HepG2 (cell line): ENCODE measurements around the gene BCL2L11. TPM values are rescaled to one million over a fixed set of nuclear protein-coding genes. Genes with fewer than 3 reads are reported as not detected.

ENCODE experiments used
- AHR ChIP-seq: IDR thresholded peaks from 2 replicates; pipeline ENCODE4 v1.6.1; 2018; ENCODE audit warnings: missing genetic modification reagents, missing compliant biosample characterization
- EEA1 ChIP-seq: sonication (generic); formaldehyde crosslinking; IDR thresholded peaks from 2 replicates; pipeline ENCODE4 v1.5.1; 2020; ENCODE audit warnings: mild to moderate bottlenecking, missing genetic modification reagents, borderline replicate concordance
- ERF ChIP-seq: IDR thresholded peaks from 2 replicates; pipeline ENCODE4 v1.6.1; 2018; ENCODE audit warnings: missing biosample characterization, missing genetic modification reagents
- FOXA3 ChIP-seq: IDR thresholded peaks from 2 replicates; pipeline ENCODE4 v1.6.1; 2016; ENCODE audit warnings: missing genetic modification reagents, missing compliant biosample characterization
- FOXK1 ChIP-seq: sonication (generic); formaldehyde crosslinking; IDR thresholded peaks from 2 replicates; pipeline ENCODE4 v1.4.0; 2020; ENCODE audit warnings: low read depth, missing genetic modification reagents, borderline replicate concordance
- LCORL ChIP-seq, 2 experiments: fragments of 450-650 bp in 1 of 2; sonication (generic) in 1 of 2; formaldehyde crosslinking in 1 of 2; IDR thresholded peaks; 2 replicates each; pipeline versions ENCODE4 v1.5.0 to v1.6.1; 2017 to 2020; ENCODE audit warnings: antibody characterized with exemption in 1 of 2, missing genetic modification reagents in 1 of 2
- MAFG ChIP-seq: sonication (generic); formaldehyde crosslinking; IDR thresholded peaks from 2 replicates; pipeline ENCODE4 v1.5.1; 2020; ENCODE audit warnings: mild to moderate bottlenecking, missing genetic modification reagents
- MED1 ChIP-seq: sonication (generic); formaldehyde crosslinking; IDR thresholded peaks from 2 replicates; pipeline ENCODE4 v1.4.0; 2020; ENCODE audit warnings: missing genetic modification reagents
- NFE2L2 ChIP-seq: fragments of 150-350 bp; IDR thresholded peaks from 2 replicates; pipeline ENCODE4 v1.6.1; 2014; ENCODE audit warnings: low read length
- NFKBIZ ChIP-seq: IDR thresholded peaks from 2 replicates; pipeline ENCODE4 v1.6.1; 2018; ENCODE audit warnings: missing genetic modification reagents, missing compliant biosample characterization
- NR3C1 ChIP-seq: sonication (generic); formaldehyde crosslinking; IDR thresholded peaks from 2 replicates; pipeline ENCODE4 v1.4.0; 2020; ENCODE audit warnings: missing genetic modification reagents
- RFX5 ChIP-seq: IDR thresholded peaks from 2 replicates; pipeline ENCODE4 v1.6.1; 2011; ENCODE audit warnings: low read depth, low read length, improper control_type of control experiment
- SAP130 ChIP-seq: IDR thresholded peaks from 2 replicates; pipeline ENCODE4 v1.6.1; 2016; ENCODE audit warnings: low read depth
- SCMH1 ChIP-seq: sonication (generic); formaldehyde crosslinking; IDR thresholded peaks from 2 replicates; pipeline ENCODE4 v1.9.0; 2021; ENCODE audit warnings: missing genetic modification reagents, mild to moderate bottlenecking, borderline replicate concordance
- SOX6 ChIP-seq, 2 experiments: fragments of 450-650 bp in 1 of 2; sonication (generic) in 1 of 2; formaldehyde crosslinking in 1 of 2; IDR thresholded peaks; 2 replicates each; pipeline versions ENCODE4 v1.4.0 to v1.6.1; 2017 to 2020; ENCODE audit warnings: antibody characterized with exemption in 1 of 2, mild to moderate bottlenecking in 1 of 2, missing genetic modification reagents in 1 of 2
- ZBTB21 ChIP-seq: sonication (generic); formaldehyde crosslinking; IDR thresholded peaks from 2 replicates; pipeline ENCODE4 v1.4.0; 2020; ENCODE audit warnings: missing genetic modification reagents
- ZNF235 ChIP-seq: sonication (generic); formaldehyde crosslinking; IDR thresholded peaks from 2 replicates; pipeline ENCODE4 v1.8.1; 2023; ENCODE audit warnings: mild to moderate bottlenecking, missing genetic modification reagents, borderline replicate concordance
- ZNF30 ChIP-seq: sonication (generic); formaldehyde crosslinking; IDR thresholded peaks from 2 replicates; pipeline ENCODE4 v1.5.0; 2020; ENCODE audit warnings: mild to moderate bottlenecking, missing genetic modification reagents
- ZNF367 ChIP-seq: sonication (generic); formaldehyde crosslinking; IDR thresholded peaks from 2 replicates; pipeline ENCODE4 v1.4.0; 2020; ENCODE audit warnings: missing genetic modification reagents, borderline replicate concordance
- ZNF775 ChIP-seq: sonication (generic); formaldehyde crosslinking; IDR thresholded peaks from 2 replicates; pipeline ENCODE4 v1.4.0; 2020; ENCODE audit warnings: missing genetic modification reagents, mild to moderate bottlenecking, moderate library complexity, borderline replicate concordance
- polyA plus RNA-seq, 8 experiments: library from polyadenylated mRNA; depleted of rRNA in 3 of 8; stranded (reverse) in 7 of 8; unstranded in 1 of 8; fragments of >200 nt; fragmentation: Illumina TruSeq in 4 of 8; extraction: Trizol in 4 of 8; gene quantifications; 2 replicates each; pipeline versions ENCODE4 v1.2.1 to v1.2.3, GENCODE V29; 2011 to 2016; ENCODE audit warnings: low read depth in 4 of 8, missing spikeins in 1 of 8, mixed read lengths in 1 of 8; ENCODE audit not compliant: insufficient read depth in 1 of 8
- total RNA-seq, 5 experiments: library from RNA; depleted of rRNA; stranded (reverse); fragments of >200 nt; fragmentation: Illumina TruSeq; extraction: Trizol; gene quantifications; 2 replicates each; pipeline ENCODE4 v1.2.3, GENCODE V29; 2016; ENCODE audit warnings: low read depth in 1 of 5
- TF ChIP-seq, protein P1 (sequence below): sonication (generic); formaldehyde crosslinking; IDR thresholded peaks from 2 replicates; pipeline ENCODE4 v1.4.0; 2020; ENCODE audit warnings: missing genetic modification reagents; ENCODE audit errors: not compliant biosample characterization
- TF ChIP-seq, protein P2 (sequence below): sonication (generic); formaldehyde crosslinking; IDR thresholded peaks from 2 replicates; pipeline ENCODE4 v1.4.0; 2020; ENCODE audit warnings: missing genetic modification reagents, borderline replicate concordance
- TF ChIP-seq, protein P3 (sequence below): conservative IDR thresholded peaks from 2 replicates; pipeline ENCODE4 v1.6.1; 2018; ENCODE audit warnings: missing genetic modification reagents
- TF ChIP-seq, protein P4 (sequence below): sonication (generic); formaldehyde crosslinking; conservative IDR thresholded peaks from 2 replicates; pipeline ENCODE4 v1.4.0; 2020; ENCODE audit warnings: missing genetic modification reagents
- TF ChIP-seq, protein P5 (sequence below): sonication (generic); formaldehyde crosslinking; IDR thresholded peaks from 2 replicates; pipeline ENCODE4 v1.4.0; 2020; ENCODE audit warnings: missing genetic modification reagents
- TF ChIP-seq, protein P6 (sequence below): sonication (generic); formaldehyde crosslinking; IDR thresholded peaks from 2 replicates; pipeline ENCODE4 v1.4.0; 2020; ENCODE audit warnings: missing genetic modification reagents

Gene BCL2L11
- total and polyA plus RNA-seq, 2 of the 13 experiments (the other 11 are each of a cell fraction or from before 2014, with no cell fraction given) = 6.1 to 9.7 TPM

DNA sequence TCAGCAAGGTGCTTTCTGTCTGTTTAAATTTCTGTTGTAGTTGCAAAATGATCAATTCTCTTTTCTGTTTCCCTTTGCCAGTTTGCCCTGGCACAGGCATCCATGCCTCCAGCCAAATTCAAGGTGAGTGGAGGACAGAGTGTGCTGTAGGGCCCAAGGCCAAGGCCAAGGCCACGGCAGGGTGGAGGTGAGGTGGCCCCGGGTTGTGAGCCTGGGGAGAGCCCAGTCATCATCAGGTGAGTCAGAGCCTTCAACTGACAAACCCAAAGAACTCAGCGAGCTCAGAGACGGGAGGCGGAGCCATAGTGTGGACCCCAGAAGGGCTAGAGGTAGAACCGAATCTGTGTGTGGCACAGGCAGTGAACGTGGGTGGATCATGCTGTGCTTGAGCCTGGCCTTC is 55.7 kb downstream of the BCL2L11 start (continued):
- TF ChIP-seq, protein P1, sequence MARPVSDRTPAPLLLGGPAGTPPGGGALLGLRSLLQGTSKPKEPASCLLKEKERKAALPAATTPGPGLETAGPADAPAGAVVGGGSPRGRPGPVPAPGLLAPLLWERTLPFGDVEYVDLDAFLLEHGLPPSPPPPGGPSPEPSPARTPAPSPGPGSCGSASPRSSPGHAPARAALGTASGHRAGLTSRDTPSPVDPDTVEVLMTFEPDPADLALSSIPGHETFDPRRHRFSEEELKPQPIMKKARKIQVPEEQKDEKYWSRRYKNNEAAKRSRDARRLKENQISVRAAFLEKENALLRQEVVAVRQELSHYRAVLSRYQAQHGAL (CRISPR knock-in tag) = no peak
- TF ChIP-seq EEA1 (CRISPR knock-in tag) (no peak), NFE2L2 (0 out of 2 replicates have a peak, but pooled peaks have one; percentile 8), ZNF775 (CRISPR knock-in tag) (no peak), SAP130 (peak; percentile 18; the same call in 1 of the 2 replicates), SOX6 (IDR thresholded peaks at IDR 0.05) (no peak), SOX6 (CRISPR knock-in tag; IDR thresholded peaks at IDR 0.05) (peak; percentile 20), MED1 (CRISPR knock-in tag) (0 out of 2 replicates have a peak, but pooled peaks have one; percentile 17), RFX5 (no peak), MAFG (CRISPR knock-in tag) (no peak), FOXK1 (0 out of 2 replicates have a peak, but pooled peaks have one; percentile 22), LCORL (IDR thresholded peaks at IDR 0.05) (no peak), LCORL (CRISPR knock-in tag; IDR thresholded peaks at IDR 0.05) (no peak), AHR (CRISPR knock-in tag) (no peak), FOXA3 (CRISPR knock-in tag) (0 out of 2 replicates have a peak, but pooled peaks have one; percentile 11), SCMH1 (CRISPR knock-in tag) (no peak), ZNF235 (CRISPR knock-in tag) (no peak), ZNF367 (no peak), ZNF30 (CRISPR knock-in tag) (no peak), ERF (CRISPR knock-in tag) (0 out of 2 replicates have a peak, but pooled peaks have one; percentile 12), ZBTB21 (CRISPR knock-in tag) (no peak), NR3C1 (no peak), NFKBIZ (CRISPR knock-in tag) (no peak)
- TF ChIP-seq, protein P2, sequence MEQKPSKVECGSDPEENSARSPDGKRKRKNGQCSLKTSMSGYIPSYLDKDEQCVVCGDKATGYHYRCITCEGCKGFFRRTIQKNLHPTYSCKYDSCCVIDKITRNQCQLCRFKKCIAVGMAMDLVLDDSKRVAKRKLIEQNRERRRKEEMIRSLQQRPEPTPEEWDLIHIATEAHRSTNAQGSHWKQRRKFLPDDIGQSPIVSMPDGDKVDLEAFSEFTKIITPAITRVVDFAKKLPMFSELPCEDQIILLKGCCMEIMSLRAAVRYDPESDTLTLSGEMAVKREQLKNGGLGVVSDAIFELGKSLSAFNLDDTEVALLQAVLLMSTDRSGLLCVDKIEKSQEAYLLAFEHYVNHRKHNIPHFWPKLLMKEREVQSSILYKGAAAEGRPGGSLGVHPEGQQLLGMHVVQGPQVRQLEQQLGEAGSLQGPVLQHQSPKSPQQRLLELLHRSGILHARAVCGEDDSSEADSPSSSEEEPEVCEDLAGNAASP (CRISPR knock-in tag) = peak; percentile 76; the same call in 1 of the 2 replicates
- TF ChIP-seq, protein P3, sequence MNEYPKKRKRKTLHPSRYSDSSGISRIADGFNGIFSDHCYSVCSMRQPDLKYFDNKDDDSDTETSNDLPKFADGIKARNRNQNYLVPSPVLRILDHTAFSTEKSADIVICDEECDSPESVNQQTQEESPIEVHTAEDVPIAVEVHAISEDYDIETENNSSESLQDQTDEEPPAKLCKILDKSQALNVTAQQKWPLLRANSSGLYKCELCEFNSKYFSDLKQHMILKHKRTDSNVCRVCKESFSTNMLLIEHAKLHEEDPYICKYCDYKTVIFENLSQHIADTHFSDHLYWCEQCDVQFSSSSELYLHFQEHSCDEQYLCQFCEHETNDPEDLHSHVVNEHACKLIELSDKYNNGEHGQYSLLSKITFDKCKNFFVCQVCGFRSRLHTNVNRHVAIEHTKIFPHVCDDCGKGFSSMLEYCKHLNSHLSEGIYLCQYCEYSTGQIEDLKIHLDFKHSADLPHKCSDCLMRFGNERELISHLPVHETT (CRISPR knock-in tag) = no peak
- TF ChIP-seq, protein P4, sequence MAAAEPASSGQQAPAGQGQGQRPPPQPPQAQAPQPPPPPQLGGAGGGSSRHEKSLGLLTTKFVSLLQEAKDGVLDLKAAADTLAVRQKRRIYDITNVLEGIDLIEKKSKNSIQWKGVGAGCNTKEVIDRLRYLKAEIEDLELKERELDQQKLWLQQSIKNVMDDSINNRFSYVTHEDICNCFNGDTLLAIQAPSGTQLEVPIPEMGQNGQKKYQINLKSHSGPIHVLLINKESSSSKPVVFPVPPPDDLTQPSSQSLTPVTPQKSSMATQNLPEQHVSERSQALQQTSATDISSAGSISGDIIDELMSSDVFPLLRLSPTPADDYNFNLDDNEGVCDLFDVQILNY (CRISPR knock-in tag) = no peak
- TF ChIP-seq, protein P5, sequence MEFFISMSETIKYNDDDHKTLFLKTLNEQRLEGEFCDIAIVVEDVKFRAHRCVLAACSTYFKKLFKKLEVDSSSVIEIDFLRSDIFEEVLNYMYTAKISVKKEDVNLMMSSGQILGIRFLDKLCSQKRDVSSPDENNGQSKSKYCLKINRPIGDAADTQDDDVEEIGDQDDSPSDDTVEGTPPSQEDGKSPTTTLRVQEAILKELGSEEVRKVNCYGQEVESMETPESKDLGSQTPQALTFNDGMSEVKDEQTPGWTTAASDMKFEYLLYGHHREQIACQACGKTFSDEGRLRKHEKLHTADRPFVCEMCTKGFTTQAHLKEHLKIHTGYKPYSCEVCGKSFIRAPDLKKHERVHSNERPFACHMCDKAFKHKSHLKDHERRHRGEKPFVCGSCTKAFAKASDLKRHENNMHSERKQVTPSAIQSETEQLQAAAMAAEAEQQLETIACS = no peak
- TF ChIP-seq, protein P6, sequence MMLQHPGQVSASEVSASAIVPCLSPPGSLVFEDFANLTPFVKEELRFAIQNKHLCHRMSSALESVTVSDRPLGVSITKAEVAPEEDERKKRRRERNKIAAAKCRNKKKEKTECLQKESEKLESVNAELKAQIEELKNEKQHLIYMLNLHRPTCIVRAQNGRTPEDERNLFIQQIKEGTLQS = peak; percentile 59; the same call in 1 of the 2 replicates
